ENCODE data around the gene AQP12A.

AQP12A gene

GRCh38 chr2:240717681-240718581, 26.3 kb downstream of the AQP12A start:
- no peak overlapping the region for H3K4me3 ChIP-seq (ENCODE audit: low read length)
- DNase-seq (ENCODE audit: low read depth), result no peak
- TF ChIP-seq, protein P1, sequence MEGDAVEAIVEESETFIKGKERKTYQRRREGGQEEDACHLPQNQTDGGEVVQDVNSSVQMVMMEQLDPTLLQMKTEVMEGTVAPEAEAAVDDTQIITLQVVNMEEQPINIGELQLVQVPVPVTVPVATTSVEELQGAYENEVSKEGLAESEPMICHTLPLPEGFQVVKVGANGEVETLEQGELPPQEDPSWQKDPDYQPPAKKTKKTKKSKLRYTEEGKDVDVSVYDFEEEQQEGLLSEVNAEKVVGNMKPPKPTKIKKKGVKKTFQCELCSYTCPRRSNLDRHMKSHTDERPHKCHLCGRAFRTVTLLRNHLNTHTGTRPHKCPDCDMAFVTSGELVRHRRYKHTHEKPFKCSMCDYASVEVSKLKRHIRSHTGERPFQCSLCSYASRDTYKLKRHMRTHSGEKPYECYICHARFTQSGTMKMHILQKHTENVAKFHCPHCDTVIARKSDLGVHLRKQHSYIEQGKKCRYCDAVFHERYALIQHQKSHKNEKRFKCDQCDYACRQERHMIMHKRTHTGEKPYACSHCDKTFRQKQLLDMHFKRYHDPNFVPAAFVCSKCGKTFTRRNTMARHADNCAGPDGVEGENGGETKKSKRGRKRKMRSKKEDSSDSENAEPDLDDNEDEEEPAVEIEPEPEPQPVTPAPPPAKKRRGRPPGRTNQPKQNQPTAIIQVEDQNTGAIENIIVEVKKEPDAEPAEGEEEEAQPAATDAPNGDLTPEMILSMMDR (conservative IDR thresholded peaks at IDR 0.05; ENCODE audit: low read length), result no peak

DNA sequence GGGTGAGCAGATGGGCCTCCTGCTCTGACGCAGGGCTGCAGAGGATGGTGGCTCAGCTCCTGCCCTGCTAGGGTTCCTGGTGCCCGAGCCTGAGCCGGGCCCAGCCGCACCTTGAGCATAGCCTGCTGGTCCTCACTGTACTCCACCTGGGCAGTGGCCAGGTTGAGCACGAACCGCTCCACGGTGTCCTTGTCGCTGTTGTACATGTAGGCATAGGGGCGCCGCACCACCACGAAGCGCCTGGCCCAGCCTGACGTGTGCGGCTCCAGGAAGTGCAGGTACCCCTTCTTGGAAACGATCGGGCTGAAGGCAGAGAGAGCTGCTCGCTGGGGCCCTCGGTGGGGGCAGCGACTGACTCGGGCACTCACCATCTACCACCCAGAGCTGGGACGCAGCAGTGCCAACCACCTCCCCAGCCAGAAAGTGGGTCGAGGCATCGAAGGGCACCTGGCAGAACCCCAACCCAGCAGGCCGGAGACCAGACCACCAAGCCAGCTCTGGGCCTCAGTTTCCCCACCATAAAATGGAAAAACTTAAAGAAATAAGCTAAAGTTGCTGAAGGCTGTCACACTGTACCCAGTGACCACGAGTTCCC, 27.3 kb downstream of the AQP12A start:
- no peak overlapping the region for H3K4me3 ChIP-seq (ENCODE audit: low read length)
- TF ChIP-seq, protein P1 (conservative IDR thresholded peaks at IDR 0.05; ENCODE audit: low read length), result no peak
- DNase-seq (ENCODE audit: low read depth), result no peak

GRCh38 chr2:240719676-240720545, 28.2 kb downstream of the AQP12A start:
- DNase-seq (ENCODE audit: low read depth), result no peak
- TF ChIP-seq, protein P1 (conservative IDR thresholded peaks at IDR 0.05; ENCODE audit: low read length), result no peak
- no peak overlapping the region for H3K4me3 ChIP-seq (ENCODE audit: low read length)

DNA sequence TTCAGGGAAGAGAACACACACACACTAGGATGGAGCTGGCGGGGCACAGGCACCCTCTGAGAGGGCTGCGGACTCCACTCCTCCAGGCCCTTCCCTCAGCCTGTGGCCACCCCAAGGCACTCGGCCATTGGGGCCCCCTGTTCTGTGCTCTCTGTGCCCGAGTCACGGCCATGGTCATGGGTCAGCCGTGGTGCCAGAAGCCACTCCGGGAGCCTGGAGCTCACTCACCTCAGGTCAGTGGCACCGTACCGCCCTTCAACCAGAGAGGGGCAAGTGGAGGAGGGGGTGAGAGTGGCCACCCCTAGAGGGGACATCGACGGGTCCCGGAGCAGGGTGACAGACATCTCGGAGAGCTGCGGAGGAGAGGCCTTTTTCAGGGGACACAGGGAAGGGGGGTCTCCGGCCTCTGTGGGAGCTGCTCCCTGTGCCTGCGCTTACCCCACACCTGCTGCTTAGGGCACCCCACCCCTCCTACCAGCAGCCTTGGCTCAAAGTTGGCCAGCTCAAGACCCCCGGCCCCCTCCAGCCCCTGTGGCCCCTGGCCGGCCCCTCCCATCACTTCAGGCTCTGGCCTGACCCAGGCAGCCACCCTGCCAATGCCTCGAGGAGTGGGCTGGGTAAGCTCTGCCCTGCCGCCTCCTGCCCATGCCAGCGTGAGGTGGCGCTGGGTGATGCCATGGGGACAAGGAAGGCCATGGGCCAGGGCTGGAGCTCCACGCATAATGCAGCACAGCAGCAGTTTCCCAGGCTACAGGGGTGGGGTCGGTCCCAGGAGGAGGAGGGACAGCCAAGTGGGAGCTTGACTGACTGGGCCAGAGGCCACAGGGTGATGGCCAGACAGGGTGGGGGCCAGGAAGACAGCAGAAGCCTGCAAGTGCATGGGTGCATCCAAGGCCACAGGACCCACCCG, 29.3 kb downstream of the AQP12A start:
- DNase-seq (ENCODE audit: low read depth), result no peak
- TF ChIP-seq, protein P1 (conservative IDR thresholded peaks at IDR 0.05; ENCODE audit: low read length), result no peak
- no peak overlapping the region for H3K4me3 ChIP-seq (ENCODE audit: low read length)

DNA sequence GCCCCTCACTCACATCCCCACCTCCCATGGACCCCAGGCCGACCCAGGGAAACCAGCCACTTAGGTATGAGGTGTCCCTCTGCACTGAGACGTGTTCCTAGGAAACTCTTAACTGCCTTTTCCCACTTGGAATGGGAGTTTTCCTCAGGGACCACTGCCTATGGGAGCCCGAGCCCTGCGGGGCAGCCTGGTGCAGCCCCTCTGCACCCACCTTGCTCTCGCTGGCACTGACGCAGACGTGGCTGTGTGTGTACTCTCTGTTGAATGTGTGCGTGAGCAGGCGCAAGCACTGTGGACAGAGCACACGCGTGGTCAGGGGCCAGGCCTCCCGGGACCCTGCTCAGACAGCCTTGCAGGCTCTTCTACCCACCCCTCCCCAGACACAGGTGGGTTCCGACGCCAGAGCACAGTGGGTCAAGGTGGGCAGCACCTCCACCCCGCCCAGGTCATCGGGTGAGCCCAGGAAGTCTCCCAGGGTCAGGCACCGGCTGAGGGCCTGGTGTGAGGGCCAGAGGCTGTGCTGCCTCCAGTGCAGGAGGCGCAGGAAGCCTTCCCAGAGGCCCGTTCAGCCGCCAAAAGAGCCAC, 30.0 kb downstream of the AQP12A start:
- no peak overlapping the region for H3K4me3 ChIP-seq (ENCODE audit: low read length)
- TF ChIP-seq, protein P1 (conservative IDR thresholded peaks at IDR 0.05; ENCODE audit: low read length), result no peak
- no peak for DNase-seq (ENCODE audit: low read depth)

DNA sequence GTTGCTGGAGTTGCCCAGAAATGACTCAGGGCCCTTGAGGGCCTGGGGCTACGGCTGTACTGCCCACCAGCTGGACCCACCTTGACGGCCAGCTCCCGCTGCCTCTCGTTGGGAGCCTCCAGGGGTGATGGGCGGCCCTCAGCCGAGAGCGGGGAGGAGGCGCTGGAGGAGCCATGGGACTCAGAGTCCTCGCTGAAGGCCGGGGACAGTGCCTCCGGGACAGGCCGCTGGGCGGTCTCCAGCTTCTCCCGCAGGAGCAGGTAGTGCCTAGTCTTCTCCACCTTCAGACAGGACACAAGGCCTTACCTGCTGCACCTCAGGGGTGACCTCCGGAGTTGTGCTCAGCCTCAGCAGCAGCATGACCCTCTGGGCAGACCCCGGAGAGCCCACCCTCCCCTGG, 30.7 kb downstream of the AQP12A start:
- DNase-seq (ENCODE audit: low read depth), result no peak
- H3K4me3 ChIP-seq (ENCODE audit: low read length), result no peak overlapping the region
- TF ChIP-seq, protein P1 (conservative IDR thresholded peaks at IDR 0.05; ENCODE audit: low read length), result no peak

Measured in AG10803 (cell line).